ENCODE data around the gene EGLN3. TPM values are rescaled to one million over a fixed set of nuclear protein-coding genes. Genes with fewer than 3 reads are reported as not detected.

Gene EGLN3
- total and polyA plus RNA-seq, 10 of the 15 experiments (the other 5 are each of a cell fraction or from before 2014, with no cell fraction given): 0.42 to 8.1 (median 2.0) TPM

DNA sequence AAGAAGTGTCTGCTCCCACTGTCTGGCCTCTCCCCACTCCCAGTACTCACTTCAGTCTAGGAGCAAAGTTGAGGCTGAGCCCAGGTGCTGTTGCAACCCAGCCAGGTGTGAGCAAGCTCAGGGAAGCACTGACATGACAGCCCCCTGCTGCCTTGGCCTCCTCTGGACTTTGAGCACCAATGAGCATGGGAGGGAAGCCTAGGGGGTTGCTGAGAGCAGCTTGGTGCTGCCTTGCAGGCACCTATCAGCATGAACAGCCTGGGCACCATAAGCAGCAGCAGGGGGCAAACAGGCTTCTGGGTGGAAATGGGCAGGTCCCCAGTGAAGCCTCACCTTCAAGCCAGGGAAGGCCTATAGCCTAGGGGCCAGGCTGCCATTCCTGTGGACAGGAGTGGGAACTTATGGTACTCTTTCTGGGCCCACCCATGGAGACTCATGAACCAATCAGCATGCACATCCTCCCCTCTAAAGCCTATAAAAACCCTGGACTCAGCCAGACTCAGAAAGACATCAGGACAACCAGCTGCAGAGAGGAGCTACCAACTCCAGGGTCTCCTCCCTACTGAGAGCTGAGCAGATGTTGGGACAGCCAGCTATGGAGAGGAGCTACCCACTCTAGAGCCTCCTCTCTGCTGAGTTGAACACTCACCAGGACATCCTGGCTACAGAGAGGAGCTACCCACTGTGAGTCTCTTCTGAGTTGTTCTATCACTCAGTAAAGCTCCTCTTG lies 49.3 kb downstream of the EGLN3 start:
- H3K27me3 ChIP-seq (replicated peaks in 1 of 2; ENCODE audit: control insufficient read depth in 2 of 2, insufficient read depth in 2 of 2, low read length in 1 of 2): no peaks in the 10 kb centered on the region
- TF ChIP-seq, protein P1, sequence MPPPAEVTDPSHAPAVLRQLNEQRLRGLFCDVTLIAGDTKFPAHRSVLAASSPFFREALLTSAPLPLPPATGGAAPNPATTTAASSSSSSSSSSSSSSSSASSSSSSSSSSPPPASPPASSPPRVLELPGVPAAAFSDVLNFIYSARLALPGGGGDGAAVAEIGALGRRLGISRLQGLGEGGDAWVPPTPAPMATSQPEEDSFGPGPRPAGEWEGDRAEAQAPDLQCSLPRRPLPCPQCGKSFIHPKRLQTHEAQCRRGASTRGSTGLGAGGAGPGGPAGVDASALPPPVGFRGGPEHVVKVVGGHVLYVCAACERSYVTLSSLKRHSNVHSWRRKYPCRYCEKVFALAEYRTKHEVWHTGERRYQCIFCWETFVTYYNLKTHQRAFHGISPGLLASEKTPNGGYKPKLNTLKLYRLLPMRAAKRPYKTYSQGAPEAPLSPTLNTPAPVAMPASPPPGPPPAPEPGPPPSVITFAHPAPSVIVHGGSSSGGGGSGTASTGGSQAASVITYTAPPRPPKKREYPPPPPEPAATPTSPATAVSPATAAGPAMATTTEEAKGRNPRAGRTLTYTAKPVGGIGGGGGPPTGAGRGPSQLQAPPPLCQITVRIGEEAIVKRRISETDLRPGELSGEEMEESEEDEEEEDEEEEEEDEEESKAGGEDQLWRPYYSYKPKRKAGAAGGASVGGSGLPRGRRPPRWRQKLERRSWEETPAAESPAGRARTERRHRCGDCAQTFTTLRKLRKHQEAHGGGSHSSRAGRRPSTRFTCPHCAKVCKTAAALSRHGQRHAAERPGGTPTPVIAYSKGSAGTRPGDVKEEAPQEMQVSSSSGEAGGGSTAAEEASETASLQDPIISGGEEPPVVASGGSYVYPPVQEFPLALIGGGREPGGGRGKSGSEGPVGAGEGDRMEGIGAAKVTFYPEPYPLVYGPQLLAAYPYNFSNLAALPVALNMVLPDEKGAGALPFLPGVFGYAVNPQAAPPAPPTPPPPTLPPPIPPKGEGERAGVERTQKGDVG (CRISPR knock-in tag; IDR thresholded peaks at IDR 0.05): no peak
- TF ChIP-seq LARP7 (IDR thresholded peaks at IDR 0.05) (no peak), ZBED1 (IDR thresholded peaks at IDR 0.05; ENCODE audit: borderline replicate concordance) (no peak)
- TF ChIP-seq, protein P2, sequence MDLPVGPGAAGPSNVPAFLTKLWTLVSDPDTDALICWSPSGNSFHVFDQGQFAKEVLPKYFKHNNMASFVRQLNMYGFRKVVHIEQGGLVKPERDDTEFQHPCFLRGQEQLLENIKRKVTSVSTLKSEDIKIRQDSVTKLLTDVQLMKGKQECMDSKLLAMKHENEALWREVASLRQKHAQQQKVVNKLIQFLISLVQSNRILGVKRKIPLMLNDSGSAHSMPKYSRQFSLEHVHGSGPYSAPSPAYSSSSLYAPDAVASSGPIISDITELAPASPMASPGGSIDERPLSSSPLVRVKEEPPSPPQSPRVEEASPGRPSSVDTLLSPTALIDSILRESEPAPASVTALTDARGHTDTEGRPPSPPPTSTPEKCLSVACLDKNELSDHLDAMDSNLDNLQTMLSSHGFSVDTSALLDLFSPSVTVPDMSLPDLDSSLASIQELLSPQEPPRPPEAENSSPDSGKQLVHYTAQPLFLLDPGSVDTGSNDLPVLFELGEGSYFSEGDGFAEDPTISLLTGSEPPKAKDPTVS (IDR thresholded peaks at IDR 0.05; ENCODE audit: low read depth, low read length): no peak
- H3K9ac ChIP-seq (ENCODE audit: control insufficient read depth, insufficient read depth, low read length): no peak overlapping the region
- CTCF ChIA-PET: interaction anchor here (0.7 kb wide), 1 partner anchor 143 kb away, joined by 3 read pairs; no protein-coding TSS in a partner anchor
- SMC1A ChIA-PET (ENCODE audit: uncharacterized antibody, unreplicated experiment): interaction anchor here (0.8 to 1.4 kb wide), 4 partner anchors 10 to 53 kb away, joined by 3 to 6 read pairs (median 4); no protein-coding TSS in a partner anchor
- H3K4me1 ChIP-seq (ENCODE audit: control insufficient read depth, insufficient read depth, low read length): no peaks in the 10 kb centered on the region
- DNase-seq (ENCODE audit: low read depth, low spot score) (no peak), FAIRE-seq (no peak), ATAC-seq (no peak)
- no peaks in the 10 kb centered on the region; the same call in 2 of the 3 replicates for H3K9me3 ChIP-seq (replicated peaks; ENCODE audit: control insufficient read depth, insufficient read depth, low read length)
- H2AFZ ChIP-seq (ENCODE audit: control insufficient read depth, low read depth, low read length): no peak overlapping the region
- no peaks in the 10 kb centered on the region for H3K36me3 ChIP-seq (ENCODE audit: control insufficient read depth in 2 of 2, insufficient read depth in 2 of 2, low read length in 1 of 2)
- no peak overlapping the region for H3K27ac ChIP-seq (ENCODE audit: control insufficient read depth, insufficient read depth)
- no peak overlapping the region for H3K4me2 ChIP-seq (ENCODE audit: control insufficient read depth, insufficient read depth)
- POLR2A ChIA-PET: no interaction called here
- RAD21 ChIA-PET (ENCODE audit: unreplicated experiment): interaction anchor here (0.7 kb wide), 1 partner anchor 588 kb away, joined by 3 read pairs; no protein-coding TSS in a partner anchor
- BruUV-seq (replicated peaks): no TSS peak
- intact Hi-C loops (cut with micrococcal nuclease; ENCODE audit: unreplicated experiment) (no loop called here), in situ Hi-C loops (cut with MboI) (no loop called here)
- H3K4me3 ChIP-seq: no peak overlapping the region
- H4K20me1 ChIP-seq (ENCODE audit: control insufficient read depth, insufficient read depth): no peaks in the 10 kb centered on the region
- no peaks in the 10 kb centered on the region for H3K79me2 ChIP-seq (ENCODE audit: control insufficient read depth, insufficient read depth, low read length)

Measured in GM12878 (cell line).